Right lobe of liver (tissue), 4 donors: ENCODE results near the gene S100A7.

Experiments used
- POLR2A ChIP-seq: fragments of 450-650 bp; IDR thresholded peaks from one replicate; pipeline ENCODE4 v1.6.1; 2017; ENCODE audit warnings: antibody characterized with exemption, mild to moderate bottlenecking
- TF ChIP-seq, protein P1 (sequence below), 4 donors: fragments of 200-600 bp in 3 of 4; fragments of 450-650 bp in 1 of 4; IDR thresholded peaks; one replicate each; pipeline versions ENCODE4 v1.5.1 to v1.8.0; 2016 to 2022; ENCODE audit warnings: antibody characterized with exemption in 4 of 4, mild to moderate bottlenecking in 2 of 4
- donor health status: DM: no; HTN: no; CAD: no.
- donor health status: DM: no; HTN: no; CAD: no.
- donor health status: DM: no; HTN: yes; CAD: no.

DNA sequence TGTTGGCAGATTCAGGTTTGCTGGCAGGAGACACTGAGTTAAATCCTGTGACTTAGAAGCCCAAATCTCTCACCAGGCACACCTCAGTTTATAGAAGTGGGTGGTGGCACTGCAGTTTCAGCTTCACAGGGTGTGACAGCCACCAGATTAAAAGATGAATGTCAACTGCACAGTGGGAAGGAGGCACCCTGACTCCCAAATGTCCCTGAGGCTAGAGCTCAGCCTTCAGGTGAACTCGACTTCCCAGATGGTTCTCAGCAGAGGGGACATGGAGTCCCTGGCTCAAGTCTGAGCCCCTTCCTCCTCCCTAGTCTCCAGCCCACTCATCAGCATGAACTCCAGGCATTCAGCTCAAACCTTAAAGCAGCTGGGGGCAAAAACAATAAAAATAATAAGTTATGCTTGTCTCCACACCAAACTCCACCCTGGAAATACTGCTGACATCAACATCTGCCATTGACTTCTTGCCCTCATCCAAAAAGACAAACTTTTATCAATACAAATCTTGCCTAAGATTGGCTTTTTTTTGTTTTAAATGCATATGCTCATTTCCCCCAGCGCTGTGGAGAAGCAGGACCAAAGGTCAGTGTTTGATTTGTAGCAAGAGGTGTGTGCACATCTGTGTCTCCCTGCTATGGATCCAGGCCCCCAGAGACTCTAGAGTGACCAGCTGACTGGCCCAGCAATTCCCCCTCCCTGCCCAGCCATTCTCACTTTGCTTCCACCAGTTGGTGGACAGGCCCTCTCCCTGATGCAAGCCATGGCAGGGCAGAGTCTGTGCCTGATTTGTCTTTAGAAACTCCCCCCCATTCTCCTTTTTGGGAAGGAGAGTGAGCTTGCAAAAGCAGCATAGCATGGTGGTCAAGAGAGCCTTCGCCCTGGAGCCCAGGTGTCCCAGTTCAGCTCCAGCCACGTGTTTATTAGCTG is 18.5 kb upstream of the S100A7 start:
- TF ChIP-seq, protein P1, sequence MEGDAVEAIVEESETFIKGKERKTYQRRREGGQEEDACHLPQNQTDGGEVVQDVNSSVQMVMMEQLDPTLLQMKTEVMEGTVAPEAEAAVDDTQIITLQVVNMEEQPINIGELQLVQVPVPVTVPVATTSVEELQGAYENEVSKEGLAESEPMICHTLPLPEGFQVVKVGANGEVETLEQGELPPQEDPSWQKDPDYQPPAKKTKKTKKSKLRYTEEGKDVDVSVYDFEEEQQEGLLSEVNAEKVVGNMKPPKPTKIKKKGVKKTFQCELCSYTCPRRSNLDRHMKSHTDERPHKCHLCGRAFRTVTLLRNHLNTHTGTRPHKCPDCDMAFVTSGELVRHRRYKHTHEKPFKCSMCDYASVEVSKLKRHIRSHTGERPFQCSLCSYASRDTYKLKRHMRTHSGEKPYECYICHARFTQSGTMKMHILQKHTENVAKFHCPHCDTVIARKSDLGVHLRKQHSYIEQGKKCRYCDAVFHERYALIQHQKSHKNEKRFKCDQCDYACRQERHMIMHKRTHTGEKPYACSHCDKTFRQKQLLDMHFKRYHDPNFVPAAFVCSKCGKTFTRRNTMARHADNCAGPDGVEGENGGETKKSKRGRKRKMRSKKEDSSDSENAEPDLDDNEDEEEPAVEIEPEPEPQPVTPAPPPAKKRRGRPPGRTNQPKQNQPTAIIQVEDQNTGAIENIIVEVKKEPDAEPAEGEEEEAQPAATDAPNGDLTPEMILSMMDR (IDR thresholded peaks at IDR 0.05): no peak
- no peak for TF ChIP-seq POLR2A
